GM21825 (cell line): ENCODE results near the gene GPHN.

Experiments used
- ATAC-seq: cut with Tn5 transposase; IDR thresholded peaks from one replicate; pipeline ENCODE4 v1.9.1; 2021; ENCODE audit warnings: mild to moderate bottlenecking, moderate library complexity; ENCODE audit not compliant: unreplicated experiment

Gene GPHN

DNA sequence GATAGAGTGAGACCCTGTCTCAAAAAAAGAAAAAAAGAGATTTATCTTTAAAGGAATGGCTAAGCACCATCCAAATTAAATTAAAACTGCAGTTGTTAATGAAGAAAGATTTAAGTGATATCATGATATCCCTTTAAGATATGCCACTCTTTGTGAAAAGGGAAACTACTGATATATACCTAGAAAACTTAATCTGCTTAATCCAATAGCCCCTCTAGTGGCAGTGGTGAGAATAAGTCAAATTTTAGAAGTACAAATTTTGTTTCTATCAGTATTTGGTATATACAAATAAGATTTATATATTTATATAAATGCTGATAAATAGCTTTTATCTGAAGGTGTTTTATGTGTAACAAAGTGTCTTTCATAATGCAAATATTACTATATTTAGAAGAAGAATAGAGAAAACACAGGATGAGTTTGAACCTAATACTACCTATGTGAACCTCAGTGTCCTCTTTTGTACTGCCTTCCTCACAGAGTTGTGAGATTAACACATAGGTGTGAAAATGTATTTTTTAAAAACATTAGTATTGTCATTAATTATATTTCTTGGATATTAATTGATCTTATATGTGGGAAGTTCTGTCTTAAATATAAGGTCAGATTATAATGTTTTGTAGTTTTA is 629.9 kb downstream of the GPHN start:
- ATAC-seq: no peak

DNA sequence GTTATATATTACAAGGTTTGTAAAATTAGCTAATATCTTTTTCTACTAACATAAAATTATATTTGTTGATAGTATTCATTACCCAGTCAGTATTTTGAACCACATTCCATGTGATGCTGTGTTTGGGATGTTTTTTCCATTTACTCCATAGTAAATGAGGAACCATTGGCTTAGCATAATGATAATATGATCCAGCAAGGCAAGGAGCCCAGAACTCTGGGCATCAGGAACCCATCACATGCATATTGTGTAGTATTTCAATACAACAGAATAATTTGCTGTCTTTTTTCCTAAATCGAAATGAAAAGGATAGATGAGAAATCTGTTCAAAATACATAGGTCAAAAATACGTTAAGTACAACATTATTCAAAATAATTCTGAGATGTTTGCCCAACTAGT is 632.6 kb downstream of the GPHN start:
- ATAC-seq: no peak

DNA sequence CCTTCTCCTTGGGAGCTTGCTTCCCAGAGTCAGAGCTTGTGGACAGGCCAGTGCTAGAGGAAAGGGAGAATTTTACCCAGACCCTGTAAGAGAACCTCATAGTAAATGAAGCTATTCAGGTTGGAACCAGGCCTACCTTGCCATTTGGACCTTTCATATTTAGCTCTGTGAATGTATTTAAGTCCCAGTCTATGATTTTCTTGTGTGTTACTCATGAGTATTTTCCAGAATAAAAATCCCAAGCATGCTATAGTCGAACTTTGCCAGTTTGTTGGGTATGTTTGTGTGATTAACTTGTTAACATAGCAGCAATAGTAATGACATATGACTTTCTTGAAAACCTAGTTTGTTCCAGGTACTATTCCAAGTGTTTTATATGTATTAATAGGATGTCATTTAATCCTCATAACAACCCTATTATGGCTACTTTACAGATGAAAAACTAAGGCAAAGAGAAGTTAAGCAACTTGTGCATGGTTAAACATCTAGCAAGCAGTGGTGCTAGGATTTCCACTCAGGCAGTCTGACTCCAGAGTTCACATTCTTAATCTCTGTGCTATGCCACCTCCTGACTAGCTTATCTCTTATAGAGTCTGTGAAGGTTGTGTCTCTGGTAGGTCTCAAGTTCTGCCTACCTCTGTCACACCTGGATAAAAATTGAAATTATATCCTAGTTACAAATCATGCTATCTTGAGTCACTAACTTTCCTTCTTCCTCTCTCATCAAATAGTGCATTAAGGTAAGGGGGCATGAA is 633.4 kb downstream of the GPHN start:
- ATAC-seq: no peak

DNA sequence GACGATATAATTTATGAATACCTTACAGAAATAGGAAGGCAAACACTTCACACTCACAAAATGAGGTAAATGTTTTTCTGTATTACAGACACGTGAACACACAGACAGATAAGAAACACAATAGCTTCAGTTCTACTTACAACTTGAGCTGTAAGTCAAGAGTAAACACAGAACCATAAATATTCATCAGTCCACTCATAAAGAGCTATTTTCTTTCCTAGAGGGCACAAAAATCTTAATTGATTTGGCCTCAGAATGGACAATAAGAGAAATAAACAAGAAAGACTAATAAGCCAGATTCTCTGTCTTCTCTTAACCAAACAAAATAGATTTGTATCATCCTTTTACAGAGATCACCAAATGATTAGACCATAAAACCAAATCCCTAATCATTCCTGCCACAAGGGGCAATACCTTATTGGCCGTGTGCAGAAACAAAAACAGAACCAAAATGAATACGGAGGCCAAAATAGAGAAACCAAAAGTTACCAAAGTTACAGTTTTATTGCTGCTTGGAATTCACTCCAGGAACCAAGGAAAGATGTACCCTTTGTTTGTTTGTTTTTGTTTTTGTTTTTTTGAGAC is 643.2 kb downstream of the GPHN start:
- ATAC-seq: no peak

DNA sequence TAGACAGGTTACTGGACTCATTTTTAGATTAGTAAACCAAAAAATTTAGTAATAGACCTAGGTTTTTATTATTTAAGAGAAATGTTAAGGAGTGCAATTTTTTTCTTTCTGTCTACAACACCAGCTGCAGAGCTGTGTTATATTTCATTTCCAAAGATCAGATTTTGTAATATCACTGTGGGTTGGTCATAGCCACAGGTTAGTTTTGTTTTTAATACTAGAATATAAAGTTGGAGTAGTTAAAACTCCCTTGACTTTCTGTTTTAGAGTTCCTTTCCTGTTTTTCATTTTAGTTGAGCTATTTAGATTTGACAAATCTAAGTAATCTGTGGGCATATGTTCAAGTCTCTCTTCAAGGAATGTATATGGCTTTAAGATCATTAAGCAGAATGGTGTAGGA is 650.6 kb downstream of the GPHN start:
- ATAC-seq: no peak

DNA sequence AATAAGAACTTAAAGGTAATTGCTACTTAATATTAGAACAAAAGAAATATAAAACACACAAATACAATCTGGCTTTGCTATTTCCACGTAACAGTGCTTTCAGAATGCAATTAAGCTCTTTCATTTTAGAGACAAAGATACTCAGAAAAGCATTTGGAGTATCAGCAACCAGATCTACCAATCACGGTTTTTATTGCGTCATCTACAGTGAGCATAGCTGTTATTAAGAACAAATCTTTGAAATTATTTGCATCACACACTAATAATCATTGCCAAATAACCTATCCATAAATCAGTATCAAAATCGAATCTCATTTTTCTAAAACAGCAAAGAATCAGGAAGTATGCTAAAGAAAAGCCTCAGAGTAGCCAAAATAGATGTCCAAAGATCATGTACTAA is 654.4 kb downstream of the GPHN start:
- no peak for ATAC-seq

DNA sequence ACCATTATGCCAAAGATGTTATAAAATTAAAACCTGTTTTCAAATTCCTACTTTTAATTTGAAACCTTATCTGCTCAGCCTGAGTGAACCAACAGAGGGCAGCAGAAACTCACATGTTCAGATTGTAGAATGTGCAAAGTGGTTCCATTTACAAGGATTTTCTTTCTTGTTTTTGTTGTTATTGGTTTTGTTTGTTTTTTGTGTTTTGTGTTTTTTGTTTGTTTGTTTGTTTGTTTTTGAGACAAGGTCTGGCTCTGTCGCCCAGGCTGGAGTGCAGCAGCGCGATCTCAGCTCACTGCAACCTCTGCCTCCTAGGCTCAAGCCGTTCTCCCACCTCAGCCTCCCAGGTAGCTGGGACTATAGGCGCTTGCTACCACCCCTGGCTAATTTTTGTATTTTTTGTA is 658.5 kb downstream of the GPHN start:
- ATAC-seq: no peak

DNA sequence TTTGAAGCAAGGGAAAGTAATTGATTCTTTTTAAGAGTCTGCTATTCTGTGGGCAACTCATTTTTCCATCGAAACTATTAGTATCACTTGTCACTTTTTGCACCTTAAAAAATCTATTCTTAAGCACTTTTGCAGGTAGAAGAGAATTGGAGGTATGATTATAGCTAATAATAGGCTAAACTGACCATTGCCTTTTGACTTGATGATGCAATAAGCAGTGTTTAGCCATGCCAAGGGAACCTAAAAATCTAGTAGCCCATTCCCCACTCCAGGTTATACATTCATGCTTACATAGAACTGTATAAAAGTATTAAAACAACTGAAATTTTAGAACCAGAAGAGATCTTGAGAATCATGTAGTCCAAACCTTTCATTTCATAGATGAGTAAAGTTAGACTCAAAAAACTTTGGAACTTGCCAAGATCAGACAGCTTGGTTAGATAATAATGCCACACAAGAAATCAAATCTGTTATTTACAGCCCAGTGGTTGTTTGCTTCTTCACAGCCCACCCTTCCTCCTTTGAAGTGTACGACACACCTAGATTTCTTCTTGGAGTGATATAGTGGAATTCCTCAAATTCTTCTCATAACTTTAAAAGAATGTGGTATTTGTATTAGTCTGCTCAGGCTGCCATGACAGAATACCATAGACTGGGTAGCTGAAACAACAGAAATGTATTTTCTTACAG is 659.6 kb downstream of the GPHN start:
- ATAC-seq: no peak

DNA sequence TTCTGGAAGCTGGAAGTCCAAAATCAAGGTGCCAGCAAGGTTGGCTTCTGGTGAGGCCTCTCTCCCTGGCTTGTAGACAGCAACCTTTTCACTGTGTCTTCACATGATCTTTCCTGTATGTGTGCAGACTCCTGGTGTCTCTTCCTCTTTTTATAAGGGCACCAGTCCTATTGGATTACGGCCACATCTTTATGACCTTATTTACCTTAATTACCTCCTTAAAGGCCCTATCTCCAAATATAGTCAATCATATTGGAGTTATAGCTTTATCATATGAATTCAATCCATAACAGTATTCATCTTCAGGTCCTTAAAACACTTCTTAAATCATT is 660.1 kb downstream of the GPHN start:
- no peak for ATAC-seq

DNA sequence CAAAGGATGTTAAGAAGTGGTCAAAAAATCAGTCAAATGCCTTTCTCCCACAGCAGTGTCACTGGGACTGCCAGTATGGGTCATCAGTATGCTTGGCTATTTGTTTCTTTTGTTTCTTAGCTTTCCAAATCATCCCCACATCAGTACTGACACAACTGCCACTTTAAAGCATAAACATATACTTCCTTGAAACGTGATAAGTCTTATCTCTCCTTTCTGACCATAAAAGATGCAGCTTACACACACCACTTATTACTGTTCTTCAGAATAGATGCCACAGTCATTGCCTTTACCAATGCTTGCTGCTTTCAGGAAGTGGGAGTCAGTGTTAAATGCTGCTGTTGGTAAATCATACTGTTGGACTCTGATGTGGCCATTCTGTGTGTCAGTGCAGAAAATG is 662.7 kb downstream of the GPHN start:
- ATAC-seq: no peak

DNA sequence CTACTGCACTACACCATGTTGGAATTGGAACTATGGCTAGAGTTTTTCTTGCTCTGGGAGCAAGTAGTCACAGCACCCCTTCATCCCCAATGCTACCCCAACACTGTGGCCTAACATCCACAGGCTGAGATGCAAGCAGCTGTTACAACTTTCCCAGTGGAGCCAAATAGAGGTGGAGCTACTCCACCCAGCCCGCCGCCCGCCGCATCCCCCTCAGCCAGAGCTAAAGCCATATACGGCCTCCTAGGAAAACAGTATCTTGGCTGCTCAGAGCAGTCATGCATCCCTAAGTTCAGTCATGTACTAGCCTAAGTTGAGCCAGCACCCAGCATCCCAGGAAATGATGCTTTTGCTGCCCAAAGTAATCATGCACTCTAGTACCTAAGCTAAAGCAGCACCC is 664.1 kb downstream of the GPHN start:
- no peak for ATAC-seq

DNA sequence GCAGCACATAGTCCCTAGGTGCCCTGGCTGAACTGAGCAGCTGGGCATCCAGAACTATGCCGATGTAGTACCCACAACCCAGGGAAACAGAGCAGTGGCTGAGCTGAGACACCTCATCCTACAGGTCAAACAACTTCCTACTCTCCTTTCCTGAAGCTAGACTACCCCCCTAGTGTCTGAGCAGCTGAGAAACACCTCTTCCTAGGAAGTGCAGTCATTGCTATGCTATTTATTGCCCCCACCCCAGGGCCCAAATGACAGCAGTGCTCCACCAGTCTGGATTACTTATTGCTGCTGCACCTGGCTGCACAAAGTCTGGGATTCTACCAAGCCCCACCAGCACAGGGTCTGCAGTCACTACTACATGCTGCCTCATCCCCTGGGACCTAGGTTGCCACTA is 664.6 kb downstream of the GPHN start:
- no peak for ATAC-seq

DNA sequence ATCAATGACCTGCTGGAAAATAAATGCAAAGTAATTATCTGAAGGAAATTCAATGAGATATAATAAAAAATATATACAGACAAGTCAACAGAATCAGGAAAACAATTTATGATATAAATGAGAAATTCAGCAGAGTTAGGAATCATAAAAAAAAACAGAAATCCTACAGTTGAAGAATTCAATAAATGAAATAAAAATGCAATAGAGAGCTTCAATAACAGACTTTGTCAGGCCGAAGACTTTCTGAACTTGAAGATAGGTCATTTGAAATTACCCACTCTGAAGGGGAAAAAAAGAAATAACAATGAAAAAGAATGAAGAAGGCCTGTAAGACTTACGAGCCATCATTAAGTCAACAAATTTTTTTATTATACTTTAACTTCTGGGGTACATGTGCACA is 665.8 kb downstream of the GPHN start:
- no peak for ATAC-seq

DNA sequence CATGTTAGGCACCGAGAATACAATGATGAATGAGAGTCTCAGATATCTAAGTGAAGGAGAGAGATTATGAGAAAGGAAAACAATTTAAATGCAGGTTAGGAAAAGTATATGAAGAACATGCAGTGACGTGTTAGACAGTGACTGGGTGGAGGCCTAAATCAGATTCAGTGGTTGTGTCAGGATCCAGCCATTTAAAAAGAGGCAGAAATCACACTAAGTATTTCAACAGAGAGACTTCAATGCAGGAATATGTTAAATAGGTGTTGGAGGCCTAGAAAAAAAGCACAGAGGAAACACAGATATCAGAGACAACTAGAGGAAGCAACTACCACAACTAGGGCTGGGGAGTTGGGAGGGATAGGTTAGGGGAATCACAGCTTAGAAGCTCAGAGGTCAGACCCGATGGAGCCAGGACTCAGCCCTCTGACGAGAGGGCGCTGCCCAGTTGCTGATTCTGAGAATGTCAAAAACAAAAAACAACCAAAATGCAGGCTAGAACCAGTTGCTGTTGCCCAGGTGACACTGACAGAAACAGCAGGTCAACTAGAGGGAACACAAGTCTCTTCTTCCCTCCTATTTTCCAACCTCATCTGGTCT is 678.3 kb downstream of the GPHN start:
- no peak for ATAC-seq

DNA sequence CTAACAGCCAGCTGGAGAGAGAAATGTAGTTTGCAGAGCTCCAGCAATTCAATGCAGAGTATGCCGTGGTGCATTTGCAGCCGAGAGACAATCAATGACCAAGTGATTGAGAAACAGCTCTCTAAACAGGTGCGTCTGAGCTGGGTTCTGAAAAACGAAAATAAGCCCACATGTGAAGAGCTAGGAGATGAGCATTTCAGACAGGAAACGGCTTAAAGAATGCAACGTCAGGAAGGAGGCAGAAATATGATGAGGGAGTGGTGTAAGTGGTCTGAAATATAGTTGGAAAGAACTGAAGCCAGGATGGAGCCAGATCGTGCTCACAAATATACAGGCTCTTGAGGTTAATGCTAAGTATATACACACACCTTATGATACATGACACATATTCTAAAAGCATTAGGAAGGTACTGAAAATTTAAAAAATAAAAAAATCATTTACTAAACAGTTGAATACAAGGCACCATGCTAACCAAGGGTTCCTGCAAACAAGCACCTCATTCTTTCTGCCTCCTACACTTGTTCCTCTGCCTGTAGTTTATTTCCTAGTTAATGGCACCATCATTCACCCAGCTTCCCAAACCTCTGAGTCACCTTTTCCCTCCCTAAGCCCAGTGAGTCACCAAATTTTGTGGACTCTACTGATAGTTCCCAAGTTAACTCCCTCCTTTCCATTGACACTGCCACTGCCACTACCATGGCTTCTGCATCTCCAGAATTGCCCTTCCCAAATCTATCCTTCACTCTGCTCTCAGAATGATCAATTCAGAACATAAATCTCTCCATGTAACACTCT is 679.0 kb downstream of the GPHN start:
- ATAC-seq: no peak

DNA sequence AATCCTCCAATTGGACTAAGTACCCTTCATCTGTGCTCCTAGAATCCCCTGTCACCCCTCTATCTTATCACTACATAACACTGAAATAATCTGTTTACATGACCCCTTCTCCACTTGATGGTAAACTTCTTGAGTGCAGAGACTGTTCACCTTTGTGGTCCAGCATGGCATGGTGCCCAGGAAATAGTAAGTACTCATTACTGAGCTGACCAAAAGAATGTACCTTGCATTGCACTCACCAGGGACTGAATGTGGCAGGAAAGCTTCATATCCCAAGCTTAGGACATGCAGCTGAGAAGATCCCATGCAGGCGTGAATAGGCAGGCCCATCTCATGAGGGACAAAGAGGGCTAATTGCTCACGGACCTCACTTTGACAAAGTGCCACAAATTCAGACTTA is 679.9 kb downstream of the GPHN start:
- ATAC-seq: no peak

DNA sequence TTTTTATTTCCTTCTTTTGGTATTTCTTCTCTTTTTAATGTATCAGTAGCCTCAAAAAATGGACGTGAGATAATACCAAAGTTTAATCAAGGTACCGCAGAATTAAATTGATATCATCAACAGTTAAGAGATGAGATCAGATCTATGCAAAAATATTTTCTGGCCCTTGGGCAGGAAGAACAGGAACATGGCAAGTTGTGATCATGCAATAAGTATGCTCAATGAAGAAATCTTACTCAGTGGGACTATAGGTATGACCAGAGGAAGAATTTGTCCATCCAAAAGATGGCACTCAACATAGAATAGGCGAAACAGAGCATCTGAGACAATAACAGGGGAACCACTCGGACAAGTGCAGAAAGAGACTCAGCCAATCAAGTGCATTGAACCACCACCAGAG is 680.4 kb downstream of the GPHN start:
- no peak for ATAC-seq

DNA sequence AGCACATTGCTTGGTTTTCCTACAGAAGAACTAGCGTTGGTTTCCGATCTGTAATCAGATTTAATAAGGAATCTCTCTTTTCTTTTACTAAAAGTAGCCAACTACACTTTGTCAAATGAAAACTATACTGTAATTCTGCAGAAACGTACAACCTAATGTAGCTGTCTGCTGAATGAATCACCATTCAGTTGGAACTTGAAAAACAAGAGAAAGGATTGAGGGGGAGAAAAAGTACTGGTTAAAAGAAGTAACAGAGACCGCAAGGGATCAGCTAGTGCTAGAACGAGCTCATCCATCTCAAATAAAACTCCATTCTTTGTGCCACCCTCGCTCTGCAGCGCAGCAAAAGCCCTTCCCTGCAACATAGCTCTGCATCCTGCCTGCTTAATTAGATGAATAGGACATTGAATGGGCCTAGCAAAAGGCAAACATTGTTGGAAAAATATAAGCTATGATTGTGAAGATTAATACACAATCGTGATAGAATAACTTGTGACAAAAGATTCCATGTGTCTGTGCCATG is 683.9 kb downstream of the GPHN start:
- no peak for ATAC-seq

DNA sequence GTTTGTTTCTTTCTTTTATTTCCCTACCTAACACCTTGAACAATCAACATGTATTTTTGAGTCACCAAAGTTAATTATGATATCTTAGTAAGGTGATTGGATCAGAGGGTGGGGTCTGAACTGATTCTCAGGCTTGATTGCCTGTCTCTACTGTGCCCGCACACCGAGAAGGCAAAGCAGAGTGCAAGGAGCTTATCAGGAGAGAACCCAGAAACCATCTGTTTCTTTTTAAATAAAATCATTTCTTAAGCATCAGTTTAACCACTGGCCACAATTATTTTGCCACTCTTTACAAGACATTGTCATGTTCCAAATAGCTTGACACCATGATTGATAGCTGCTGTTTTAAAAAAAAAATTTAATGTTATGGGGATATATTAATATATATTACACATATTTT is 684.4 kb downstream of the GPHN start:
- no peak for ATAC-seq

DNA sequence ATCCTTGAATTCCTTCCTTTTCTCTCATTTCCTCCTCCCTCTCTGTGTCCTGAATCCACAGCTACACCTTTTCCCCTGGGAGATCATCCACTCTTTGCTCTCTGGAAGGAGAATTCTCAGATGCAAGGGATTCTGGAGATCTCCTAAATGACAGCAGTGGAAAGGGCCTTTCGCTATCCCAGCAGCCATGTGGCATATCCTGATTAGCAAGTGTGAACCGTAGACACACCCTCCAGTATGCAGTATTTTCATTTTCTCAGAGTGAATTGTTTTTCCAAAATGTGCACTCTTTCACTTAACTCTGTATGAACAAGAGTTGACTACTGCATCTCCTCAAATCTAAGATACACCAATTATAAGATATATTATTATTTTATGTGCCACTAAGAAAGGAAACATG is 687.3 kb downstream of the GPHN start:
- ATAC-seq: no peak

DNA sequence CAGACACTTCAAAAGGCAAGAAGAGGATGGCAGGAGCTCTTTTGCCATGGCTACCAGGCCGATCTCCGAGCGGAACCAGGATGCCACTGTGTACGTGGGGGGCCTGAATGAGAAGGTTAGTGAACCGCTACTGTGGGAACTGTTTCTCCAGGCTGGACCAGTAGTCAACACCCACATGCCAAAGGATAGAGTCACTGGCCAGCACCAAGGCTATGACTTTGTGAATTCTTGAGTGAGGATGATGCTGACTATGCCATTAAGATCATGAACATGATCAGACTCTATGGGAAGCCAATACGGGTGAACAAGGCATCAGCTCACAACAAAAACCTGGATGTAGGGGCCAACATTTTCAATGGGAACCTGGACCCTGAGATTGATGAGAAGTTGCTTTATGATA is 691.1 kb downstream of the GPHN start:
- ATAC-seq: no peak
